ENCODE measurements around the gene ZSCAN31. TPM values are rescaled to one million over a fixed set of nuclear protein-coding genes. Genes with fewer than 3 reads are reported as not detected.

ZSCAN31 gene
- total and polyA plus RNA-seq, 9 donors = 12.1 to 40.1 (median 21.4) TPM

DNA sequence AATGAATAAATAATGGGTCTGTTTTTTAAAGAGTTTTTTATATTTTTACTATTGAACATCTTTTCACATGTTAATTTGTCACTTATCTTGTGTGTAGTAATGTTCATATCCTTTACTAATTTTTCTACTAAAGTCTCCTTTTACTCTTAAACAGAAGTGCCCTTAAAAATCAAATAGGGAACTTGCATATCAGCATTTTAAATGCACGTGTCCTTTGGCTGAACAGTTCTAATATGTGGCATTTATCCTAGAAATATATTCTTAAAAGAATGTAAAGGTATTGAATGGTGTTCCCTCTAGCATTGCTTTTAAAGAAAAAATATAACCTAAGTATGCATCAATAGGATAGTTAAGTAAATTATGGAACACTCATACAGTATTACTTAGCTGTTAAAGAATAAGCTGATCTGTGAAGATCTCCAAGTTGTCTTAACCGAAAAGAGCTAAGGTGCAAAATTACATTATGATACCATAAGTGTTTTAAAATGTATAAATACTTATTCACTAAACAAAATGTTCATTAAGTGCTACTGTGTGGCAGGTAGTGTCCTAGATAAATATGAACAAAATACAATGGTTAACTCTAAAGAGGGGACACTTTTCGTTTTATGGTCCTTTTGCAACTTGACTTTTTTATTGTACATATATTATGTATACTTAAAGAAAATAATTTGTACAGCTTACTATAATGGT is 55.2 kb downstream of the ZSCAN31 start:
- Histone ChIP-seq H3K27ac (no peak overlapping the region), H3K27me3 (no peaks in the 10 kb centered on the region), H3K4me1 (ENCODE audit: insufficient read depth) (peaks cover 3% of the 10 kb centered on the region), H3K4me3 (peak overlapping the region; percentile 44), H3K9me3 (peaks cover 0 to 12% of the 10 kb centered on the region in 2 donors), H3K36me3 (no peaks in the 10 kb centered on the region)
- TF ChIP-seq EP300 (IDR thresholded peaks at IDR 0.05) = no peak
- intact Hi-C loops (cut with DNase I) = loop anchor here in 1 of 4 donors (5.0 kb wide), 1 partner anchor 42 kb away; no protein-coding TSS in a partner anchor
- no peak for DNase-seq
- 28 to 36% (median 34%) methylated on average over 3 of the region's 3 CpGs for WGBS, 3 donors

DNA sequence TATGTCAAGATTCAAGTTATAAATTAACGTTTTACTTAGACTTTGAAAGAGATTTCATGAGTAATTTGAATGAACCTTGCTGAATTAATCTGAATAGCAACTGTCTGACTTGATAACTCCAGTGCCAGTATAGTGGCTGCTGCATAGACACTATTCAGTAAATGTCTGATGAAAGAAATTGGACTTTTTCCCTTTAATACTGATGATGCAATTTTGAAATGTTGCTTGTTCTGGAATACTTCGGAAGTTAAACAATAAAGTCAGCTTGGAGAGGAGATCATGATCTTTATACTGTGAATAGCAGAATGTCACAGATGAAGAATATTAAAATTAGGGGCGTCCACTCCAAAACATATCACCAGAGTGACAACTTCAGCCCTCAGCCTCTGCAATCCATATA is 58.2 kb downstream of the ZSCAN31 start:
- peaks cover 0 to 9% of the 10 kb centered on the region in 2 donors for H3K9me3 ChIP-seq
- H3K27ac ChIP-seq = no peak overlapping the region
- WGBS, 3 donors = 59 to 71% (median 67%) methylated on average over 3 of the region's 3 CpGs
- DNase-seq = no peak
- H3K4me1 ChIP-seq (ENCODE audit: insufficient read depth) = peaks cover 3% of the 10 kb centered on the region
- intact Hi-C loops (cut with DNase I) = loop anchor here in 1 of 4 donors (10.0 kb wide), 1 partner anchor 47 kb away; no protein-coding TSS in a partner anchor
- H3K4me3 ChIP-seq = no peak overlapping the region
- peaks cover 5% of the 10 kb centered on the region for H3K36me3 ChIP-seq
- H3K27me3 ChIP-seq = no peaks in the 10 kb centered on the region
- TF ChIP-seq, protein P1, sequence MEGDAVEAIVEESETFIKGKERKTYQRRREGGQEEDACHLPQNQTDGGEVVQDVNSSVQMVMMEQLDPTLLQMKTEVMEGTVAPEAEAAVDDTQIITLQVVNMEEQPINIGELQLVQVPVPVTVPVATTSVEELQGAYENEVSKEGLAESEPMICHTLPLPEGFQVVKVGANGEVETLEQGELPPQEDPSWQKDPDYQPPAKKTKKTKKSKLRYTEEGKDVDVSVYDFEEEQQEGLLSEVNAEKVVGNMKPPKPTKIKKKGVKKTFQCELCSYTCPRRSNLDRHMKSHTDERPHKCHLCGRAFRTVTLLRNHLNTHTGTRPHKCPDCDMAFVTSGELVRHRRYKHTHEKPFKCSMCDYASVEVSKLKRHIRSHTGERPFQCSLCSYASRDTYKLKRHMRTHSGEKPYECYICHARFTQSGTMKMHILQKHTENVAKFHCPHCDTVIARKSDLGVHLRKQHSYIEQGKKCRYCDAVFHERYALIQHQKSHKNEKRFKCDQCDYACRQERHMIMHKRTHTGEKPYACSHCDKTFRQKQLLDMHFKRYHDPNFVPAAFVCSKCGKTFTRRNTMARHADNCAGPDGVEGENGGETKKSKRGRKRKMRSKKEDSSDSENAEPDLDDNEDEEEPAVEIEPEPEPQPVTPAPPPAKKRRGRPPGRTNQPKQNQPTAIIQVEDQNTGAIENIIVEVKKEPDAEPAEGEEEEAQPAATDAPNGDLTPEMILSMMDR (IDR thresholded peaks at IDR 0.05) = no peak
- TF ChIP-seq EP300 (IDR thresholded peaks at IDR 0.05) = no peak
- no peak for TF ChIP-seq POLR2A (IDR thresholded peaks at IDR 0.05)

DNA sequence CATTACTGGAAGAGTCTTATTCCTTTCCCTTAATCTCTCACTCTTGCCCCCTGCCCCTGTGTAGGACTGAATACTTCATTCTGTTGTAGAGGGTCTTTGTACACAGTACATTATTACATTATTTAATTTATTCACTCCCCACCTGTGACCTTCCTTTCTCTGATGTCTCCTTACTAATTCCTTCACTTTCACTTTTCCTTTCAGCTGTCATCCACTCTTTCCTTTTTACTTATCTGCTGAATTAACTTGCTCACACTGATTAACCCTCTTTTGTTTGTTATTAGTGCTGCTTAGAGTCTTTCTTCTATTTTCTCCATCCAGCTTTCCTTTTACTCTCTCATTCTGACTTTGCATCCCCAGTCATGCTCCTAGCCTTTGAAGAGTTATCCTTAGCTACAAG is 61.1 kb downstream of the ZSCAN31 start:
- Histone ChIP-seq H3K27ac (no peak overlapping the region), H3K36me3 (peaks cover 5% of the 10 kb centered on the region), H3K4me3 (no peak overlapping the region), H3K9me3 (peaks cover 0 to 9% of the 10 kb centered on the region in 2 donors), H3K4me1 (ENCODE audit: insufficient read depth) (no peaks in the 10 kb centered on the region), H3K27me3 (no peaks in the 10 kb centered on the region)
- TF ChIP-seq POLR2A (IDR thresholded peaks at IDR 0.05) = no peak
- no peak for DNase-seq
- intact Hi-C loops (cut with DNase I) = loop anchor here in 1 of 4 donors (10.0 kb wide), 1 partner anchor 50 kb away; no protein-coding TSS in a partner anchor

Small RNA genes lying within 50 kb of the gene (small RNA-seq; reads per million reads assigned to genes)
- gene AL021997.1 (not detected), gene AL021997.2 (not detected)

Other genes starting within 250 kb of the ZSCAN31 start
- 1 to 10 TPM; 2.6 to 4.4 (median 3.1) TPM for gene ZSCAN16, start 211.5 kb downstream of the ZSCAN31 start, total RNA-seq
- gene ZSCAN16, start 211.5 kb downstream of the ZSCAN31 start, polyA plus RNA-seq = 1 to 10 TPM; 3.2 to 4.0 TPM
- gene ZKSCAN8, start 194.3 kb downstream of the ZSCAN31 start, total RNA-seq = 10 to 100 TPM; 16.8 to 44.6 (median 31.9) TPM
- 10 to 100 TPM; 13.6 to 30.3 TPM for gene ZKSCAN8, start 194.3 kb downstream of the ZSCAN31 start, polyA plus RNA-seq
- 10 to 100 TPM in 6 of 7 donors, 1 to 10 TPM in 1; 10.0 to 17.5 (median 13.7) TPM for gene ZSCAN9, start 110.9 kb downstream of the ZSCAN31 start, total RNA-seq
- 10 to 100 TPM; 12.5 to 16.9 TPM for gene ZSCAN9, start 110.9 kb downstream of the ZSCAN31 start, polyA plus RNA-seq
- gene ZKSCAN4, start 83.9 kb downstream of the ZSCAN31 start, total RNA-seq = 1 to 10 TPM; 1.5 to 8.0 (median 6.0) TPM
- 1 to 10 TPM; 5.1 to 7.0 TPM for gene ZKSCAN4, start 83.9 kb downstream of the ZSCAN31 start, polyA plus RNA-seq
- 1 to 10 TPM in 5 of 7 donors, under 1 TPM in 2; 0.34 to 2.4 (median 1.8) TPM for gene NKAPL, start 76.9 kb downstream of the ZSCAN31 start, total RNA-seq
- 1 to 10 TPM; 1.4 to 1.5 TPM for gene NKAPL, start 76.9 kb downstream of the ZSCAN31 start, polyA plus RNA-seq
- 10 to 100 TPM; 11.8 to 32.0 (median 23.1) TPM for gene ZSCAN26, start 69.0 kb downstream of the ZSCAN31 start, total RNA-seq
- gene ZSCAN26, start 69.0 kb downstream of the ZSCAN31 start, polyA plus RNA-seq = 10 to 100 TPM; 21.6 to 29.2 TPM
- 1 to 10 TPM; 2.1 to 5.0 (median 3.5) TPM for gene PGBD1, start 54.6 kb downstream of the ZSCAN31 start, total RNA-seq
- 1 to 10 TPM; 1.8 to 3.5 TPM for gene PGBD1, start 54.6 kb downstream of the ZSCAN31 start, polyA plus RNA-seq
- 1 to 10 TPM; 2.6 to 8.2 (median 7.2) TPM for gene ZKSCAN3, start 13.8 kb upstream of the ZSCAN31 start, total RNA-seq
- 1 to 10 TPM; 2.0 to 5.0 TPM for gene ZKSCAN3, start 13.8 kb upstream of the ZSCAN31 start, polyA plus RNA-seq
- 10 to 100 TPM in 2 of 7 donors, 1 to 10 TPM in 5; 3.0 to 11.4 (median 7.4) TPM for gene ZSCAN12, start 63.6 kb upstream of the ZSCAN31 start, total RNA-seq
- 1 to 10 TPM; 4.4 to 5.4 TPM for gene ZSCAN12, start 63.6 kb upstream of the ZSCAN31 start, polyA plus RNA-seq
- 1 to 10 TPM; 3.0 to 6.8 (median 4.7) TPM for gene ZSCAN23, start 107.3 kb upstream of the ZSCAN31 start, total RNA-seq
- 1 to 10 TPM; 2.0 to 2.3 TPM for gene ZSCAN23, start 107.3 kb upstream of the ZSCAN31 start, polyA plus RNA-seq
- gene GPX6, start 179.6 kb upstream of the ZSCAN31 start, total RNA-seq = not detected
- not detected for gene GPX6, start 179.6 kb upstream of the ZSCAN31 start, polyA plus RNA-seq
- not detected for gene GPX5, start 189.7 kb upstream of the ZSCAN31 start, total RNA-seq
- gene GPX5, start 189.7 kb upstream of the ZSCAN31 start, polyA plus RNA-seq = not detected

Data from ovary (tissue), 9 donors.